HG03139 (cell line): ENCODE measurements around the gene DUSP22.
"Not testable (repeated sequence)": the region's sequence is repeated elsewhere in the genome, so short reads cannot be mapped to it uniquely, and the experiment has no call there.

Experiments used
- ATAC-seq: cut with Tn5 transposase; IDR thresholded peaks from one replicate; pipeline ENCODE4 v1.9.1; 2021; ENCODE audit not compliant: unreplicated experiment

DUSP22 gene

GRCh38 chr6:322940-323729 is 30.8 kb downstream of the DUSP22 start:
- ATAC-seq = no peak

- no peak for ATAC-seq
Measured at GRCh38 chr6:323730-324088, 31.4 kb downstream of the DUSP22 start.

DNA sequence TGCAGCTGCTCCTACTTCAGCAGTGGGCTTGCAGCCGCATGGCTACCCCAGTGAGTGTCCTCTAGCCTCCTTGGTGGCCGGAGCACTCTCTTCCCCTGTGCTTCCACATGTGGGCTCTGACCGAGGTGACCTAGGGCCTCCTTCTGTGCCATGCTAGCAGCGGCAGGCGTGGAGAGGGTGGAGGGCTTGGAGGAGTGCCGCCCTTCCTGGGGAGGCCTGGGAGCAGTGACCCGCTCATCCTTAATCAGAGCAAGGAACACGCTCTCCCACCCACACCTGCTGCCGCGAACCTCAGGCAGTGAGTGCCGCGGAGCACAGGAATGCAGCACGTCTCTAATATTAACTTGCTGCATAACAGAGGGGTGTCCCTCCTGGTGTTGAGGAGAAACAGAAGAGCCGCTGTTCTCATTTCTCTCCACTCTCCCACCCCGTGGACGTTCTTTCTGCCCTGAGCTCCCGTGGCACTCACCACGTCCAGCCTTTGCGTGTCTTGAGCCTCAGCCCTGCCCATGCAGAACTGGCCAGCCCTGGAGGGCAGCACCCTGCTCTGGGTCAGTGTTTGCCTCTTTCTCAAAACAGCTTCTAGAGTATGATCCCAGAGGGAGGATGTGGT is 31.9 kb downstream of the DUSP22 start:
- ATAC-seq = no peak

DNA sequence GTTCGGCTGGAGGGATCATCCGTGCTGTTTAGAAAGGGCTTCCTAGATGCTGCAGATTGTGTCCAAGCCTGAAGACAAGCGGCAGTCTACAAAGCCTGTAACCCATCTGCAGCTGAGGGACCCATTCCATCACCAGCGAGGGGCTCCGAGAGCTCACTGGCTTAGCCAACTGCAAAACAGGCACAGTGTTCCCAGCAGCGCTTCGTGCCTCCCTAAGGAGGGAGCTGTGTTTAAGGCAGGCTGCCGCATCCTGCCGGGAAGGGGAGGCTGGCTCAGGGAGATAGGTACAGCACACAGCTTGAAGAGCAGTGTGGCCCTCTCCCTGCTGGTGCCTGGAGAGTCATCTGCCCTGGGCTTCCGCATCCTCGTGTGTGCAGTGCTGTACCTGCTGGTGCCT is 32.4 kb downstream of the DUSP22 start:
- no peak for ATAC-seq

- ATAC-seq = not testable (repeated sequence)
Measured at GRCh38 chr6:325161-325860, 33.0 kb downstream of the DUSP22 start.

- not testable (repeated sequence) for ATAC-seq
Measured at GRCh38 chr6:326066-326465, 33.8 kb downstream of the DUSP22 start.

DNA sequence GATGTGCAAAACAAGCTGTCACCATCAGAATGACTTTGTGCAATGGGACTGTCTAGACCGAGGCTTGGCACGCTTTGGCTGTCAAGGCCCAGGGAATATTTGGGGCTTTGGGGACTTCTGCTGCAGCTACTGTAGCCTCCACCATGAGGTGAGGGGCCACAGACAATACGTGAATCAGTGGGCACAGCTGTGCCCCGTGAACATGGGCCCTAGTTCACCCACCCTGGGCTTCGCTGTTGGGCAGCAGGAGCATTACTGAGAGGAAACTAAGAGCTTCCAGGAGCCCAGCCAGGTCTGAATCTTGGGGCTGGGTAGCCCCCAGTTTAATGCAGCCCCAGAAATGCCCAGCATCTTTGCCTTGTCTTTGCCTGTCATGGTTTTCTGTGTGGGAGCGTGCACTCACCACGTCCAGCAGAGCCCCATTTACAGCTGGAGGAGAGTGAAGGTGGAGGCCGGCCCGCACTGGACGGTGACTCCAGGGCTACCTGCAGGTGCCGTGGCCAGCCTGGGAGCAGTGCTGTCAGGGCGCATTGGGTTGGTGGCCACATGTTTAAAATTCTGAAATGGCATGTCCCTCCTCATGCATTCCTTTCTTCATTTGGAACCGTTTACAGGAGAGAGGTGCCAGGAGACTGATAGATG is 34.7 kb downstream of the DUSP22 start:
- no peak for ATAC-seq

DNA sequence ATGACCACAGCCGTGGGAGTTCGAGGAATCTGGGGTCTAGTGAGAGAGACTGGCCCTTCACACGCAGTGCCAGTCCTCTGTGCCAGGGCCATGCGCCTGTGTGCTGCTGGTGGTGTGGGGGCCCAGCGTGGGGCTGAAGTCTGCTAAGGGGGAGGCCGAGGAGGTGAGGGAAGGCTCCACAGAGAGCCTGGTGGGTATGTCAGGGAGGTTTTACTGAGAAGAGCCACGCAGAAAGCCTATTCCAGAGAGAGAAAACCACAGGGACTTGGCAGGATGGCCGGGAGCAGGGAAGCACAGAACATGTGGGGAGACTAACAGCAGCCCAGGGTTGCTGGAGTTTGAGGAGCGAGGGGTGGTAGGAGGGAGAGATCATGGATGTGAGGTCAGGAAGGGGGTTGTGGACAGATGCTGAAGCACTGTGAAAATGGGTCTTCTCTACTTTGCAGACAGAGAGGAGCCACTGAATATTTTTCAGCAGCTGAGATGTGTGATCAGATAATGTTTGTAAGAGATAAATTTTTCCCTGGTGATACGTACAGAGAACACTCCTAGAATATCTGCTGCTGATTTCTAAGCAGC is 35.3 kb downstream of the DUSP22 start:
- ATAC-seq = no peak

GRCh38 chr6:328136-328670 is 35.9 kb downstream of the DUSP22 start:
- ATAC-seq = peak; percentile 65

GRCh38 chr6:328924-329323 is 36.6 kb downstream of the DUSP22 start:
- ATAC-seq = no peak

DNA sequence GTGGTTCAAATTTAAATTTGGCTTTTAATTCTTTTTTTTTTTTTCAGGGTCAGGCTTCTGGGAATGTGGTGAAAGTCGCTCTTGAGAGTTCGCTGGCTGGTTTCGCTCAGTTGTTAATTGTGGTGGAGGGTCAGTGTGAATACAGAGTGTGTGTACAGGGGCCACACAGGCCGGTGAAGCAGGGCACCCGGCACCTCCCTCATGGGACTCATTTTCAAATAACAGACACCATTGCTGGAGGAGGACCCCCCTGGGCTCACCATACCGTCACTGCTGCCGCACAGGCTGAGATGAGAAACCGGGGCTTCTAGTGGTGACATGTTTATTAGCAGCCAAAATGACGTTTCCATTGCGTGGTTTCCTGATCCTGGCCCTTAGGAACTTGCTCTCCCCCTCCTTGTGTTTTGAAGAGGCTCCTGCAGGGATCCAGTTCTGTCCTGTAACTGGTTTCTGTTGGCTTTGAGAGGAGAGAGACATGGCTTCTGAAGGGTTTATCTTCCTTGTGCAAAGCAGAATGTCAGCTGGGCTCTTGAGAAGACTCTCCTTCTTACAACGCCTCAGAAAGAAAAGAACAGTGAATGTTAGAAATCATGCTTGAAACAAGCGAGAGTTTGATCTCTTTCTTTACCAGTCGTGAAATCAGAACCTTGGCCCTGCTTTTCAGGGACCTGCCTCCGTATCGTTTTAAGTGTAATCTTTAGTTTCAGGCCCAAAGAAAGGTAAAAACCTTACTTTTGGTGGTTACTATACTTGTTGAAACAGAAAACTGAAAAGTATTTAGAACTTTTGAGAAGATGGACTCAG is 37.8 kb downstream of the DUSP22 start:
- no peak for ATAC-seq

- no peak for ATAC-seq
Measured at GRCh38 chr6:330948-331347, 38.7 kb downstream of the DUSP22 start.

DNA sequence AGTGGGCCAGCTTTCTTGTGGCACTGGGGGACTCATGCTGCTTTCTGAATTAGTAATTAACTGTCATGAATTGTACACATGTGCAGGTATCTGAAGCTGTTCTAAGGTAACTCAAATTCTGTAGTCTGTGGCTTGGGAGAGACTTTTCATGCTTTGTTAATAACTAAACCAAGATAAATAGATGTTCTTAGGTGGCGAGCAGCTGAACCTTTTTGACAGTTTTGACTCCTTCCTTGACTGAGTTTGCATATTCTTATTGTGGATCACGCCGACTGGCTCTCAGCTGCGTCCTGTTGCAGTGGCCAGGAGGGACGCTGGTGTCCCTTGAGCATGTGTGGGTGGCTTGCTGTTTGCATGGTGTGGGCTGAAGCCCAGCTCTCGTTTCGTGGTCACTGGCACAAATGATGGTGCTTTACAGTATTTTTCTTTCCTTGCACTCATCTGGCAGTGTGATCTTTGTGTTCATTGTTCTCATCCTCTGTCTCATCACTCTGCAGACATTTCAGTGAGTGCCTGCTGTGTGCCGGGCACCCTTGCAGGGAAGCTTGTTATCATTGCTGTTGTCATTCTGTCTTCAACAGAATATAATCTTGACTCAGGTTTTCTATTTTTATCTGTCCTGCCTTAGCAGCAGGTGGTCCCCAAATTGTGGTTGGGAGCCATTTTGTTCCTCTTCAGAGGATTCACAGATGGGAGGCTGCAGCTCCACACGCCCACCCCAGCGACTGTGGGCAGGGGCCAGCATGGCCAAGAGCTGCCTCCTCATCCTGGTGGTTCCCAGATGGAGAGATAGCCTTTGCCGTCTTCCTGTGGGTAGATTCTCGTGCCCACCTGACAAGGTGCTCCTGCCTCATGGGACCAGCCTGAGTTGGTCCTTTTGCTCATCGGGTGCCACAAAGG is 39.6 kb downstream of the DUSP22 start:
- ATAC-seq = peak; percentile 42

DNA sequence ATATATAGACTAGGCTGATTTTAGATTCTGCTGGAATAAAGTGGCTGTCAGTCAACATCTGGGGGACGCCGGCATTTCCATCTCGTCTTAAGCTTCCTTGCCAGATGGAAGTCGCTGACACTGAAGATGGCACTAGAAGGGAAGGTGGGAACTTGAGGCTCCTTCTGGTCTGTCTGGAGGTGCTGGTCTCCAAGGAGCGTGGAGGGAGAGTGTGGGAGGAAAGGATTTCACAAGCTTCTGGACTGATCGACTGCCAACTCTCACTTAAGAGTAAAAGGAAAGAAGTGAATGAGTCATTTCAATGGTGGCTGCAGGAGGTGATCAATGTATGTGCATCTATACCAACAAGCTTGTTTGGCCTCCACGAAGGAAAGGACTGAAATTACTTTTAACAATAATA is 40.4 kb downstream of the DUSP22 start:
- ATAC-seq = no peak

DNA sequence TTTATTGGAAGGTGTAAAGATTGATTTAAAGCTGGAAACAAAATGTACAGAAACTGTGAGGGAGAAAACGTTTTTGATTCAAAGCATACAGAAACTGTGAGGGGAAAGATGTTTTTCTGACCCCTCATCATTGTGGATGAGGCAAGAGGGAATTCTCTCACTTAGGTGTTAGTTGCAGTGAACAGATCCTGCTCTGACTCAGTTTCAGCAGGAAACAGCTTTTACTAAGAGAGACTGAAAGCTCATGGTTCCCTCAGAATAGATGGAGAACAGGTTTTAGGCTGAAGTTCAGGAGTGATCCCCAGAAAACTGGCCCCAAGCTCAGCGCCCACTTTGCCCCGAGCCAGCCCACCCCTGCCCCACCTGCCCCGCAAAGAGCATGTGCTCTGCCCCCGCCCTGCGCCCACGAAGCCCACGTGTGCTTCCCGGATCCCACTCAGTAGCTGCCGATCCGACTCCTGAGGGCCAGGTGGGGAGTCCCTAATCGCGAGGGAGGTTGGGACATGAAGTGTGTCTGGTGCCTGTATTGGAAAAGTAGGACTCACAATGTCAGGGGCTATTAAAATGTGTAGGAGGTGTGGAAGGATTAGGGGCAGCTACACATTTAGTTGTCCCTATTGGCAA is 41.2 kb downstream of the DUSP22 start:
- no peak for ATAC-seq

DNA sequence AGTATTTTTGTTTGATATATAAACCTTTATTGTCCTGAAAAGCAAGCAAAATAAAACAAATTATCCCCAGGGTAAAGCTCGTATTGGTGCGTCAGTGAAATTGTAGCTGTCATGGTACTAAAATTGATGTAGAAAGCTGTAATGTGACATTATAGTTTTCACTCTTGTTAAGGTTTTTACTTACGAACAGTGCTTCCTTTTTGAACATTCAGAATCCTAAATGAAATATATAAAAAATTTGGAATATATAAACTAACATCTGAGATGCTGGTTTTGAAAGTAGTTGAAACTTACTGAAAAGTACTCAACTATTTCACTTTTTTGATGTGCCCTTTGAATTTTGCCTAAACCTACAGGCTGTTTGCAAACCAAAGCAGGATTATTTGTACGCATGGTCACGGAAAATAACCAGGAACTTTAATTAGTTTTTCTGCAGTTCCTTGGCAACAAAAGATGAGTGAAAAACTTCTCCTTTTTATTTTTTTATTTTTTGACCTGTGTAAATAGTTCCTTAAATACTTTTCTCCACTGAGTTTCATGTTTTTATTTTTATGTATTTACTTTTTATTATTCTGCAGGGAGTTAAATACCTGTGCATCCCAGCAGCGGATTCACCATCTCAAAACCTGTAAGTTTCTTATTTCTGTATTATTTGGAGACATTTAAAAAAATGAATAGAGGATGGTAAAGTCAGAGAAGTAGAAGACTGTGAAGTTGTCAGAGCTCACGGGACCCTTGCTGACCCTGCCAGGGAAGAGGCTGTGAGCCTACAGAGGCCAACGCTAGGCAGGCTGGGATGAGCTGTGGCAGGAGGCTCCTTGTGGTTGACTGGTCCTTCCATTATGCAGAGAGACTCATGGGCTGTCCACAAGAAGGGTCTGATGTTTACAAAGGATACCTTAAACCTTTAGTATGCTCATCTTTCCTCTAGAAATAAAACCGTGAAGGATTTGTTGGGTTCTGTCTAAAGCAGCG is 42.5 kb downstream of the DUSP22 start:
- no peak for ATAC-seq

GRCh38 chr6:335572-335971 is 43.3 kb downstream of the DUSP22 start:
- ATAC-seq = no peak
